Vagina (tissue), 2 donors: ENCODE data around the gene BTN2A1.

Source experiments
- POLR2A ChIP-seq, 2 donors: fragments of 450-650 bp; IDR thresholded peaks; one replicate each; pipeline ENCODE4 v1.6.1; 2017; ENCODE audit warnings: antibody characterized with exemption in 2 of 2, mild to moderate bottlenecking in 2 of 2, moderate library complexity in 2 of 2
- POLR2AphosphoS5 ChIP-seq, 2 donors: sonication (generic); formaldehyde crosslinking; IDR thresholded peaks; one replicate each; pipeline ENCODE4 v1.9.0; 2017; ENCODE audit warnings: antibody characterized with exemption in 2 of 2, mild to moderate bottlenecking in 2 of 2, low read depth in 1 of 2; ENCODE audit not compliant: insufficient read depth in 1 of 2

- TF ChIP-seq POLR2A (IDR thresholded peaks at IDR 0.05) (no peak), POLR2AphosphoS5 (IDR thresholded peaks at IDR 0.05; ENCODE audit: insufficient read depth in 1 of 2, low read depth in 1 of 2) (no peak)
Observed at GRCh38 chr6:26441977-26442376, 15.8 kb upstream of the BTN2A1 start.
